Measurements from ENCODE around the gene FGFR1OP2. TPM values are rescaled to one million over a fixed set of nuclear protein-coding genes. Genes with fewer than 3 reads are reported as not detected.

FGFR1OP2 gene
- total RNA-seq, 6 experiments from 2014 or later, result 37.0 to 44.2 (median 39.5) TPM

DNA sequence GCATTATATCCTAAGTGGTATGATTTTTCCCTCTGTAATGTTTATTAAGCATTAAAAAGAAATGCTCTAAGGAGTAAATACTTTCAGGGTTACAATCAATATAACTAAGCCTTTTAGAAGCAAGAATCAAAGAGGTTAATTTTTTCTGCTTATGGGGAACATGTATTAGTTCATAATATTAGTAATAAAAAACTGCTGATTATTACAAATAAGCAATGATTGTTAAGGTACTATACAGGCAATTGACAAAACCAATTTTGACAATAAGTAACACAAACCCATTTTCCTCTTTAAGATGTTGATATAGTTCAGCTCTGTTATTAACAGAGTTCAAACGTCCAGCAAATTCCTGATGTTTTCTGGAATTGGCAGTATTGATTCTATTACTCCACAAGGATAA, 32.2 kb upstream of the FGFR1OP2 start:
- H3K27ac Mint-ChIP-seq, result no peak overlapping the region
- no peaks in the 10 kb centered on the region; the same call in 1 of the 2 replicates for H3K27me3 Mint-ChIP-seq (ENCODE audit: insufficient read depth)
- peaks cover 38% of the 10 kb centered on the region for H3K36me3 Mint-ChIP-seq (ENCODE audit: low read depth)
- no peak for DNase-seq
- TF ChIP-seq, protein P1, sequence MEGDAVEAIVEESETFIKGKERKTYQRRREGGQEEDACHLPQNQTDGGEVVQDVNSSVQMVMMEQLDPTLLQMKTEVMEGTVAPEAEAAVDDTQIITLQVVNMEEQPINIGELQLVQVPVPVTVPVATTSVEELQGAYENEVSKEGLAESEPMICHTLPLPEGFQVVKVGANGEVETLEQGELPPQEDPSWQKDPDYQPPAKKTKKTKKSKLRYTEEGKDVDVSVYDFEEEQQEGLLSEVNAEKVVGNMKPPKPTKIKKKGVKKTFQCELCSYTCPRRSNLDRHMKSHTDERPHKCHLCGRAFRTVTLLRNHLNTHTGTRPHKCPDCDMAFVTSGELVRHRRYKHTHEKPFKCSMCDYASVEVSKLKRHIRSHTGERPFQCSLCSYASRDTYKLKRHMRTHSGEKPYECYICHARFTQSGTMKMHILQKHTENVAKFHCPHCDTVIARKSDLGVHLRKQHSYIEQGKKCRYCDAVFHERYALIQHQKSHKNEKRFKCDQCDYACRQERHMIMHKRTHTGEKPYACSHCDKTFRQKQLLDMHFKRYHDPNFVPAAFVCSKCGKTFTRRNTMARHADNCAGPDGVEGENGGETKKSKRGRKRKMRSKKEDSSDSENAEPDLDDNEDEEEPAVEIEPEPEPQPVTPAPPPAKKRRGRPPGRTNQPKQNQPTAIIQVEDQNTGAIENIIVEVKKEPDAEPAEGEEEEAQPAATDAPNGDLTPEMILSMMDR (IDR thresholded peaks at IDR 0.05), result no peak
- H3K9me3 Mint-ChIP-seq, result peaks cover 8% of the 10 kb centered on the region
- no peak overlapping the region for H3K4me3 Mint-ChIP-seq
- no peaks in the 10 kb centered on the region for H3K4me1 Mint-ChIP-seq (ENCODE audit: low read depth)

DNA sequence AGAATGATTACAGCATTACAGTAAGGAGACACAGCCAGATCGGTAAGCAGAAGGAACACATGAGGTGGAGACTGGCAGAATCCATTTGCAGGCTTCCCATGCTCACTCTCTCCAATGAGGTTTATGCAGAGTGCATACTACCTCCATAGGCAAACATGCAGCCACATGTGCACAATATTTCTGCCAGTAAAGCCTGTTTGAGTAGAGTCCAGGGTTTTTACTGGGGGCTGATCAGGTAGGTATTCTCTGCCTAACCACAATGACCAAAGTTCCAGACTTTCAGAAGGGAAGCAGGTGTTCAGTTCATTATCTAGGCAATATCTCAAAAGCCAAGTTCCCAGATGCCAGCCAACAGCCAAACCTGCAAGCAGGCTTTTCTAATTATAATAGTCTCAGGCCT, 31.6 kb upstream of the FGFR1OP2 start:
- Mint-ChIP-seq H3K9me3 (peaks cover 8% of the 10 kb centered on the region), H3K4me3 (no peak overlapping the region), H3K27me3 (ENCODE audit: insufficient read depth) (no peaks in the 10 kb centered on the region; the same call in 1 of the 2 replicates), H3K27ac (no peak overlapping the region), H3K36me3 (ENCODE audit: low read depth) (peaks cover 35% of the 10 kb centered on the region), H3K4me1 (ENCODE audit: low read depth) (no peaks in the 10 kb centered on the region)
- no peak for DNase-seq
- TF ChIP-seq, protein P1 (IDR thresholded peaks at IDR 0.05), result no peak

DNA sequence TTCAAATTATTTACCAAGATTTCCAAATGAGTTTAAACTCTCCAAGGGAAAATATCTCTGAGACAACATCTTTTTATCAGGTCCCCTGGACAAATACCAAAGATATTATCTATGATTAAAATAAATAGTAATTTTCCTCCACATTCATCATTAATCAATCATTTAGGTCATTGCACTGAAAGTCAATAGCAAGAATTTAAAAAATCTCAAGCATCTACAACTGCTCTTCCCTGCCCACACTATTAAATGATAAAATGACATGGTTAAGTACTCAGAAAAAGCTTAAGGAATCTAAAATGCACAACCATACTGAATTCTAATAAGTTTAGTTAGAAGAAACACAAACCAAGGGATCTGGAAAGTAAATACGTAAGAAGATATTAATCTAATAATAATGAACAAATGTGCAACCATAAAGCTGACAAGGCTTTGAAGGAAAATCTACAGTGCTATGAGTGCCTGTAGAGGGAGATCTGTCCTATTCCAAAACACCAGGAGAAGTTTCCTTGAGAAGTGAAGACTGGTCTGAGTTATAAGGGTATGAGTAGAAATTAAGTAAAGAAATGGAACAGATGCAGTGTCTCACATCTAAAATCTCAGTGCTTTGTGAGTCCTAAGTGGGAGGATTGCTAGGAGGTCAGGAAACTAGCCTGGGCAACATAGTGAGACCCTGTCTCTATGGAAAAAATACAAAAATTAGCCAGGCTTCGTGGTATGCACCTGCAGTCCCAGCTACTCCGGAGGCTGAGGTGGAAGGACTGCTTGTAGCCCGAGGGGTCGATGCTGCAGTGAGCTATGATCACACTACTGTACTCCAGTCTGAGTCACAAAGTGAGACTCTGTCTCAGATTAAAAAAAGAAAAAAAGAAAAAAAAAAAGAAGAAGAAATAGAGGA, 19.7 kb upstream of the FGFR1OP2 start:
- H3K27me3 Mint-ChIP-seq (ENCODE audit: insufficient read depth), result no peaks in the 10 kb centered on the region
- H3K4me3 Mint-ChIP-seq, result no peak overlapping the region; the same call in 1 of the 2 replicates
- peaks cover 21% of the 10 kb centered on the region for H3K36me3 Mint-ChIP-seq (ENCODE audit: low read depth)
- DNase-seq, result peak; percentile 41
- TF ChIP-seq, protein P1 (IDR thresholded peaks at IDR 0.05), result peak; percentile 47
- no peaks in the 10 kb centered on the region for H3K9me3 Mint-ChIP-seq
- peak overlapping the region; percentile 45 for H3K27ac Mint-ChIP-seq
- peaks cover 19% of the 10 kb centered on the region for H3K4me1 Mint-ChIP-seq (ENCODE audit: low read depth)

DNA sequence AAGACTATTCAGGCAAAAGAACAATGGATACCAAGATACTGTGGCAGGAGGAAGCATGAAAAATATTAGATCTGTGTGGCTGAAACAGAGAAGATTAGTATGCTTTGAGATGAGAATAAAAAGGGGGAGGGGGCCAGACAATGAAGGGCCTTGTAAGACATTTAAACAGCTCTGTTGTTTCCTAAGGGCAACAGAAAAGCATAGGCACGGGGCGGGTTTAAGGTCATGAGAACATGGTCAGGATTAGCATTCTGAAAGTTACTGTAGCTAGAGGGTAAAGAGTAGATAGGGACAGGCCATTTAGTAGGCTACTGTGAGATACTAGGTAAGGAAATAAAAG, 19.1 kb upstream of the FGFR1OP2 start:
- TF ChIP-seq, protein P1 (IDR thresholded peaks at IDR 0.05), result no peak
- Mint-ChIP-seq H3K4me3 (no peak overlapping the region; the same call in 1 of the 2 replicates), H3K27me3 (ENCODE audit: insufficient read depth) (no peaks in the 10 kb centered on the region), H3K9me3 (no peaks in the 10 kb centered on the region), H3K4me1 (ENCODE audit: low read depth) (peaks cover 19% of the 10 kb centered on the region), H3K36me3 (ENCODE audit: low read depth) (peaks cover 20% of the 10 kb centered on the region), H3K27ac (peak overlapping the region; percentile 45)
- DNase-seq, result no peak

DNA sequence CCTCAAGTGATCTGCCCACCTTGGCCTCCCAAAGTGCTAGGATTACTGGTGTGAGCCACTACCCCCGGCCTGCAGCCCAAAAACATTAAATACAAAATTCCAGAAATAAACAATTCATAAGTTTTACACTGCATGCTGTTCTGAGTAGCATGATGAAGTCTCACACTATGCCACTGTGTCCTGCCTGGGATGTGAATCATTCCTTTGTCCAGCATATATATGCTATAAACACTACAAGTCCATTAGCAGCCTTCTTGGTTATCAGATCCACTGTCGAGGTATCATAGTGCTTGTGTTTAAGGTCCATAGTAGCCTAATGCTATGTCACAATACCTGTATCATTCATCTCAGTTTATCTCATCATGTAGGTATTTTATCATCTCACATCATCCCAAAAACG, 16.4 kb upstream of the FGFR1OP2 start:
- Mint-ChIP-seq H3K4me3 (no peak overlapping the region), H3K9me3 (no peaks in the 10 kb centered on the region), H3K27ac (no peak overlapping the region), H3K4me1 (ENCODE audit: low read depth) (peaks cover 19% of the 10 kb centered on the region), H3K27me3 (ENCODE audit: insufficient read depth) (no peaks in the 10 kb centered on the region), H3K36me3 (ENCODE audit: low read depth) (peaks cover 15% of the 10 kb centered on the region)
- TF ChIP-seq, protein P1 (IDR thresholded peaks at IDR 0.05), result no peak
- no peak for DNase-seq
